Endothelial cell of umbilical vein (primary cell): ENCODE measurements around the gene TTC29. TPM values are rescaled to one million over a fixed set of nuclear protein-coding genes. Genes with fewer than 3 reads are reported as not detected.

Experiments
- BruUV-seq: library from RNA; stranded (reverse); fragments of 400-500 nt; replicated peaks from 2 replicates; lab custom pipeline; 2021; lab: Mats Ljungman, UMichigan
- CTCF ChIA-PET: fragments of 300-600, 350-600 bp; sonication (Branson Sonifier 250); formaldehyde crosslinking; loops from one replicate; lab custom pipeline; 2021; ENCODE audit warnings: antibody characterized with exemption, inconsistent platforms; lab: Charles Lee
- POLR2A ChIA-PET: fragments of 300-600, 350-600 bp; sonication (Branson Sonifier 250); formaldehyde crosslinking; loops from one replicate; lab custom pipeline; 2021; ENCODE audit warnings: antibody characterized with exemption, inconsistent platforms; lab: Charles Lee
- DNase-seq: peaks from one replicate; pipeline ENCODE4 v3.0.0-alpha.2; 2011; ENCODE audit warnings: low read depth, low spot score
- FAIRE-seq: peaks from 2 replicates; lab custom pipeline; 2011; peaks lifted over from hg19 to GRCh38; lab: Jason Lieb, UNC
- H2AFZ ChIP-seq: 2 replicates; pipeline ENCODE4 v1.6.0; 2012; ENCODE audit warnings: low read depth, low read length, control low read depth, inconsistent platforms
- H3K27ac ChIP-seq: 2 replicates; pipeline ENCODE4 v1.5.1; 2011; ENCODE audit warnings: low read depth, mild to moderate bottlenecking, control low read depth, low read length, moderate library complexity; ENCODE audit not compliant: insufficient read depth
- H3K27me3 ChIP-seq, 2 experiments: 2 replicates each; pipeline versions ENCODE4 v1.6.0 to v1.6.1; 2011; ENCODE audit warnings: low read length in 2 of 2, mixed read lengths in 1 of 2; ENCODE audit not compliant: control insufficient read depth in 2 of 2, insufficient read depth in 2 of 2
- H3K36me3 ChIP-seq, 2 experiments: 2 replicates in 1 of 2; 3 replicates in 1 of 2; pipeline ENCODE4 v1.5.1; 2011; ENCODE audit warnings: low read length in 2 of 2, mild to moderate bottlenecking in 1 of 2, moderate library complexity in 1 of 2; ENCODE audit not compliant: control insufficient read depth in 2 of 2, insufficient read depth in 2 of 2; ENCODE audit errors: extremely low read depth in 1 of 2
- H3K4me1 ChIP-seq: 3 replicates; pipeline ENCODE4 v1.5.1; 2011; ENCODE audit warnings: mild to moderate bottlenecking, low read length; ENCODE audit not compliant: control insufficient read depth, insufficient read depth; ENCODE audit errors: extremely low read depth
- H3K4me2 ChIP-seq: 2 replicates; pipeline ENCODE4 v1.6.1; 2011; ENCODE audit warnings: low read length, control low read depth, mixed read lengths; ENCODE audit not compliant: insufficient read depth
- H3K4me3 ChIP-seq, 3 experiments: fragments of 200-600 bp in 1 of 3; sonication (generic), shearing (Covaris generic) in 1 of 3; replicated peaks in 1 of 3; 2 replicates each; pipeline ENCODE4 v1.5.1; 2011 to 2016; ENCODE audit warnings: control low read depth in 3 of 3, low read length in 3 of 3, mild to moderate bottlenecking in 2 of 3, inconsistent platforms in 1 of 3, low read depth in 1 of 3, moderate library complexity in 1 of 3; ENCODE audit not compliant: insufficient read depth in 1 of 3
- H3K79me2 ChIP-seq: 2 replicates; pipeline ENCODE4 v1.6.0; 2012; ENCODE audit warnings: low read length, inconsistent platforms; ENCODE audit not compliant: control insufficient read depth, insufficient read depth
- H3K9ac ChIP-seq: replicated peaks from 2 replicates; pipeline ENCODE3; 2011; ENCODE audit warnings: low read length, control low read depth; ENCODE audit not compliant: insufficient read depth; ENCODE audit errors: extremely low read depth
- H3K9me1 ChIP-seq: replicated peaks from 3 replicates; pipeline ENCODE4 v1.6.0; 2011; ENCODE audit warnings: mild to moderate bottlenecking, low read length; ENCODE audit not compliant: control insufficient read depth, insufficient read depth; ENCODE audit errors: extremely low read depth
- H3K9me3 ChIP-seq: replicated peaks from 2 replicates; pipeline ENCODE4 v1.5.1; 2012; ENCODE audit warnings: low read length, inconsistent platforms; ENCODE audit not compliant: control insufficient read depth, insufficient read depth
- H4K20me1 ChIP-seq: replicated peaks from 2 replicates; pipeline ENCODE3; 2011; ENCODE audit warnings: mild to moderate bottlenecking, low read length; ENCODE audit not compliant: control insufficient read depth, insufficient read depth; ENCODE audit errors: extremely low read depth
- EZH2 ChIP-seq: IDR thresholded peaks from 2 replicates; pipeline ENCODE4 v1.6.1; 2012; ENCODE audit warnings: borderline replicate concordance, low read depth, mild to moderate bottlenecking, moderate library complexity, low read length, inconsistent platforms; ENCODE audit not compliant: severe bottlenecking
- FOS ChIP-seq: IDR thresholded peaks from 2 replicates; pipeline ENCODE4 v1.6.1; 2011; ENCODE audit warnings: mild to moderate bottlenecking, low read length, moderate library complexity, borderline replicate concordance; ENCODE audit not compliant: insufficient read depth
- GATA2 ChIP-seq: IDR thresholded peaks from 2 replicates; pipeline ENCODE4 v1.7.0; 2011; ENCODE audit warnings: low read depth, mild to moderate bottlenecking, moderate library complexity, mixed read lengths, low read length; ENCODE audit not compliant: insufficient read length, insufficient read depth
- JUN ChIP-seq: IDR thresholded peaks from 2 replicates; pipeline ENCODE4 v1.6.1; 2011; ENCODE audit warnings: borderline replicate concordance, low read depth; ENCODE audit not compliant: insufficient read length, insufficient read depth
- MYC ChIP-seq: IDR thresholded peaks from one replicate; pipeline ENCODE4 v1.6.1; 2011; ENCODE audit warnings: mild to moderate bottlenecking, low read depth, low read length
- POLR2A ChIP-seq: IDR thresholded peaks from 2 replicates; pipeline ENCODE4 v1.6.1; 2012; ENCODE audit warnings: low read depth, mild to moderate bottlenecking, control low read depth, low read length
- POLR2AphosphoS5 ChIP-seq: IDR thresholded peaks from 2 replicates; pipeline ENCODE4 v1.6.1; 2012; ENCODE audit warnings: low read depth, mild to moderate bottlenecking, control low read depth, low read length, moderate library complexity; ENCODE audit not compliant: insufficient read depth
- dilution Hi-C: fragments of 300-500 bp; cut with MboI; formaldehyde crosslinking; loops from one replicate; pipeline ENCODE4 v1.15.0; 2019; ENCODE audit warnings: low sequenced_read_pairs; ENCODE audit not compliant: extremely low pct_ligation_motif_present
- intact Hi-C: fragments of 100-400 bp; cut with micrococcal nuclease; formaldehyde crosslinking; loops from one replicate; pipeline ENCODE4 v1.10.0; 2022
- polyA plus RNA-seq, 4 experiments: library from polyadenylated mRNA; depleted of rRNA in 3 of 4; stranded (reverse) in 3 of 4; unstranded in 1 of 4; fragments of >200 nt; gene quantifications; 2 replicates each; pipeline versions ENCODE4 v1.2.1 to v1.2.3, GENCODE V29; 2011 to 2012; ENCODE audit warnings: missing spikeins in 1 of 4
- total RNA-seq: library from RNA; stranded (reverse); gene quantifications from 2 replicates; pipeline ENCODE4 v1.2.3, GENCODE V29; 2021
- TF ChIP-seq, protein P1 (sequence below), 2 donors: IDR thresholded peaks; 1 replicate in 1 of 2; 2 replicates in 1 of 2; pipeline ENCODE4 v1.5.1; 2011; ENCODE audit warnings: low read length in 2 of 2, mild to moderate bottlenecking in 2 of 2, moderate library complexity in 2 of 2, control low read depth in 1 of 2, inconsistent platforms in 1 of 2, low read depth in 1 of 2; ENCODE audit not compliant: insufficient read depth in 1 of 2; ENCODE audit errors: extremely low read depth in 1 of 2

TTC29 gene
- total and polyA plus RNA-seq, 2 donors (not counting 3 experiments of a cell fraction or from before 2014, with no cell fraction given): not detected

- H3K4me1 ChIP-seq: peaks cover 5% of the 10 kb centered on the region
- intact Hi-C loops (no loop called here), dilution Hi-C loops (no loop called here)
- FAIRE-seq (no peak), DNase-seq (peak; percentile 52)
- no peaks in the 10 kb centered on the region for H3K79me2 ChIP-seq
- peaks cover 0 to 3% of the 10 kb centered on the region in 2 experiments for H3K27me3 ChIP-seq
- no peaks in the 10 kb centered on the region for H4K20me1 ChIP-seq
- H3K36me3 ChIP-seq: no peaks in the 10 kb centered on the region
- H3K4me2 ChIP-seq: no peak overlapping the region
- peak overlapping the region; percentile 41 for H3K27ac ChIP-seq
- H3K9ac ChIP-seq: no peak overlapping the region
- H3K9me3 ChIP-seq: no peaks in the 10 kb centered on the region
- ChIA-PET CTCF (interaction anchor here (1.1 kb wide), 1 partner anchor 122 kb away, joined by 4 read pairs; no protein-coding TSS in a partner anchor), POLR2A (no interaction called here)
- no TSS peak for BruUV-seq
- TF ChIP-seq FOS: no peak
- TF ChIP-seq GATA2: peak; percentile 51
- TF ChIP-seq EZH2: no peak
- no peak overlapping the region for H3K4me3 ChIP-seq
- H2AFZ ChIP-seq: no peak overlapping the region
- H3K9me1 ChIP-seq: no peaks in the 10 kb centered on the region
Observed at GRCh38 chr4:146975527-146975926, 29.9 kb upstream of the TTC29 start.

- ChIA-PET POLR2A (no interaction called here), CTCF (no interaction called here)
- no TSS peak for BruUV-seq
- no peak for DNase-seq
- no peaks in the 10 kb centered on the region for H3K9me1 ChIP-seq
- no peak overlapping the region for H3K9ac ChIP-seq
- H3K4me1 ChIP-seq: peaks cover 5% of the 10 kb centered on the region
- H4K20me1 ChIP-seq: no peaks in the 10 kb centered on the region
- H3K36me3 ChIP-seq: no peaks in the 10 kb centered on the region
- H3K27ac ChIP-seq: no peak overlapping the region
- dilution Hi-C loops (no loop called here), intact Hi-C loops (no loop called here)
- H3K4me2 ChIP-seq: no peak overlapping the region
- peaks cover 0 to 3% of the 10 kb centered on the region in 2 experiments for H3K27me3 ChIP-seq
- H3K9me3 ChIP-seq: no peaks in the 10 kb centered on the region
- H3K79me2 ChIP-seq: no peaks in the 10 kb centered on the region
- TF ChIP-seq POLR2AphosphoS5: no peak
- no peak for TF ChIP-seq MYC
- no peak for TF ChIP-seq GATA2
- no peak for TF ChIP-seq EZH2
- no peak for TF ChIP-seq POLR2A
- TF ChIP-seq, protein P1, sequence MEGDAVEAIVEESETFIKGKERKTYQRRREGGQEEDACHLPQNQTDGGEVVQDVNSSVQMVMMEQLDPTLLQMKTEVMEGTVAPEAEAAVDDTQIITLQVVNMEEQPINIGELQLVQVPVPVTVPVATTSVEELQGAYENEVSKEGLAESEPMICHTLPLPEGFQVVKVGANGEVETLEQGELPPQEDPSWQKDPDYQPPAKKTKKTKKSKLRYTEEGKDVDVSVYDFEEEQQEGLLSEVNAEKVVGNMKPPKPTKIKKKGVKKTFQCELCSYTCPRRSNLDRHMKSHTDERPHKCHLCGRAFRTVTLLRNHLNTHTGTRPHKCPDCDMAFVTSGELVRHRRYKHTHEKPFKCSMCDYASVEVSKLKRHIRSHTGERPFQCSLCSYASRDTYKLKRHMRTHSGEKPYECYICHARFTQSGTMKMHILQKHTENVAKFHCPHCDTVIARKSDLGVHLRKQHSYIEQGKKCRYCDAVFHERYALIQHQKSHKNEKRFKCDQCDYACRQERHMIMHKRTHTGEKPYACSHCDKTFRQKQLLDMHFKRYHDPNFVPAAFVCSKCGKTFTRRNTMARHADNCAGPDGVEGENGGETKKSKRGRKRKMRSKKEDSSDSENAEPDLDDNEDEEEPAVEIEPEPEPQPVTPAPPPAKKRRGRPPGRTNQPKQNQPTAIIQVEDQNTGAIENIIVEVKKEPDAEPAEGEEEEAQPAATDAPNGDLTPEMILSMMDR (IDR thresholded peaks at IDR 0.05; ENCODE audit: extremely low read depth in 1 of 2, insufficient read depth in 1 of 2, low read depth in 1 of 2, low read length in 2 of 2): no peak
- no peak for TF ChIP-seq JUN
- TF ChIP-seq FOS: no peak
- FAIRE-seq: no peak
- H3K4me3 ChIP-seq: no peak overlapping the region
- H2AFZ ChIP-seq: no peak overlapping the region
Observed at GRCh38 chr4:146975036-146975435, 29.4 kb upstream of the TTC29 start.
